Transverse colon (tissue), 4 donors: Measurements from ENCODE around the gene ZNF503. TPM values are rescaled to one million over a fixed set of nuclear protein-coding genes. Genes with fewer than 3 reads are reported as not detected.

Experiments used
- DNase-seq: peaks from one replicate; pipeline ENCODE4 v3.0.0-alpha.2; 2019
- H3K27ac ChIP-seq, 4 donors: fragments of 200-600 bp; sonication (generic); 2 replicates each; pipeline ENCODE4 v1.5.1; 2016 to 2018; ENCODE audit warnings: inconsistent platforms in 4 of 4
- H3K27me3 ChIP-seq: fragments of 200-600 bp; sonication (generic); 2 replicates; pipeline ENCODE4 v1.5.1; 2017; ENCODE audit warnings: inconsistent platforms
- H3K36me3 ChIP-seq, 4 donors: fragments of 200-600 bp; sonication (generic); 2 replicates each; pipeline ENCODE4 v1.5.1; 2017 to 2019; ENCODE audit warnings: inconsistent platforms in 4 of 4
- H3K4me1 ChIP-seq, 4 donors: fragments of 200-600 bp; sonication (generic); 2 replicates each; pipeline ENCODE4 v1.5.1; 2017 to 2020; ENCODE audit warnings: inconsistent platforms in 4 of 4
- H3K4me3 ChIP-seq, 4 donors: fragments of 200-600 bp; sonication (generic); 1 replicate in 1 of 4; 2 replicates in 3 of 4; pipeline versions ENCODE4 v1.5.1 to v1.6.1; 2017 to 2019; ENCODE audit warnings: inconsistent platforms in 4 of 4
- H3K9me3 ChIP-seq, 2 donors: fragments of 200-600 bp; sonication (generic); 2 replicates each; pipeline ENCODE4 v1.5.1; 2017 to 2019; ENCODE audit warnings: inconsistent platforms in 2 of 2
- CTCF ChIP-seq, 5 experiments: fragments of 200-600 bp in 3 of 5; fragments of 450-650 bp in 2 of 5; sonication (generic) in 3 of 5; IDR thresholded peaks; 1 replicate in 2 of 5; 2 replicates in 3 of 5; pipeline ENCODE4 v1.5.1; 2016 to 2017; ENCODE audit warnings: antibody characterized with exemption in 5 of 5, inconsistent platforms in 3 of 5, mild to moderate bottlenecking in 2 of 5, moderate library complexity in 1 of 5
- EP300 ChIP-seq: sonication (generic); formaldehyde crosslinking; IDR thresholded peaks from one replicate; pipeline ENCODE4 v1.6.1; 2017; ENCODE audit warnings: antibody characterized with exemption, low read depth
- POLR2A ChIP-seq: fragments of 450-650 bp; IDR thresholded peaks from one replicate; pipeline ENCODE4 v1.6.1; 2016; ENCODE audit warnings: antibody characterized with exemption, mild to moderate bottlenecking, moderate library complexity
- POLR2AphosphoS5 ChIP-seq, 3 donors: sonication (generic); formaldehyde crosslinking; IDR thresholded peaks; one replicate each; pipeline ENCODE4 v1.6.1; 2016; ENCODE audit warnings: antibody characterized with exemption in 3 of 3
- WGBS, 2 donors: methylation state at CpG; one replicate each; pipeline ENCODE4 v1.1.5; 2018; ENCODE audit warnings: low coverage in 1 of 2; 5-methylcytosine and 5-hydroxymethylcytosine counted together
- in situ Hi-C, 4 donors: fragments of 200-750 bp; cut with MboI; loops; one replicate each; pipeline versions ENCODE4 v1.15.0 to v1.15.1; 2017; ENCODE audit warnings: low sequenced_read_pairs in 3 of 4, low pct_ligation_motif_present in 1 of 4, low pct_unique_long_range_greater_than_20kb in 1 of 4
- intact Hi-C: fragments of 100-400 bp; cut with DNase I; formaldehyde crosslinking; loops from one replicate; pipeline ENCODE4 v1.15.1; 2023; ENCODE audit warnings: low total_unique reads
- total RNA-seq, 4 donors: library from RNA; depleted of rRNA; stranded (reverse); fragments of >200 nt; gene quantifications; one replicate each; pipeline ENCODE4 v1.1.0, GENCODE V29; 2016

ZNF503 gene
- total RNA-seq, 4 donors from 2014 or later: 3.0 to 17.9 (median 7.2) TPM

- TF ChIP-seq POLR2A: peak; percentile 42
- no peak for TF ChIP-seq EP300
- peak in 3 of 5 experiments; percentile 14 to 69 (median 54) for TF ChIP-seq CTCF (IDR thresholded peaks at IDR 0.05)
- TF ChIP-seq POLR2AphosphoS5 (IDR thresholded peaks at IDR 0.05): peak in 2 of 3 donors; percentile 19 to 27
- intact Hi-C loops: loop anchor here (10.0 kb wide), 3 partner anchors 136 to 1596 kb away; no protein-coding TSS in a partner anchor
- Histone ChIP-seq H3K36me3 (no peaks in the 10 kb centered on the region), H3K4me1 (peaks cover 0 to 33% (median 24%) of the 10 kb centered on the region in 4 donors), H3K27ac (peak overlapping the region; percentile 86 to 93 (median 89)), H3K9me3 (no peaks in the 10 kb centered on the region), H3K27me3 (peaks cover 19% of the 10 kb centered on the region), H3K4me3 (peak overlapping the region; percentile 55 to 93 (median 78))
- 2 to 20% methylated on average over 1 to 50 of the region's 76 CpGs for whole genome bisulfite sequencing, 2 donors
- in situ Hi-C loops: loop anchor here (25.0 kb wide), 3 partner anchors 228 to 628 kb away; no protein-coding TSS in a partner anchor
- DNase-seq: peak; percentile 79
Measured at GRCh38 chr10:75408911-75409885, 7.6 kb upstream of the ZNF503 start.

GRCh38 chr10:75408509-75408875, 6.9 kb upstream of the ZNF503 start:
- no peak for TF ChIP-seq CTCF (IDR thresholded peaks at IDR 0.05)
- no peak for TF ChIP-seq POLR2A
- TF ChIP-seq EP300: no peak
- TF ChIP-seq POLR2AphosphoS5 (IDR thresholded peaks at IDR 0.05): no peak
- H3K36me3 ChIP-seq: no peaks in the 10 kb centered on the region
- in situ Hi-C loops (loop anchor here (25.0 kb wide), 3 partner anchors 229 to 629 kb away; no protein-coding TSS in a partner anchor), intact Hi-C loops (loop anchor here (10.0 kb wide), 3 partner anchors 136 to 1596 kb away; no protein-coding TSS in a partner anchor)
- H3K27me3 ChIP-seq: peaks cover 19% of the 10 kb centered on the region
- peaks cover 0 to 40% (median 30%) of the 10 kb centered on the region in 4 donors for H3K4me1 ChIP-seq
- H3K9me3 ChIP-seq: no peaks in the 10 kb centered on the region
- WGBS, 2 donors: 0 to 3% methylated on average over 7 to 27 of the region's 27 CpGs
- no peak for DNase-seq
- peak overlapping the region; percentile 55 to 93 (median 78) for H3K4me3 ChIP-seq
- H3K27ac ChIP-seq: peak overlapping the region; percentile 86 to 93 (median 89)

- DNase-seq: peak; percentile 21
- Histone ChIP-seq H3K4me3 (peak overlapping the region in 3 of 4 donors; percentile 78 to 93 (median 79)), H3K27ac (peak overlapping the region; percentile 86 to 93 (median 89)), H3K27me3 (peaks cover 19% of the 10 kb centered on the region), H3K36me3 (no peaks in the 10 kb centered on the region), H3K4me1 (peaks cover 0 to 43% (median 33%) of the 10 kb centered on the region in 4 donors), H3K9me3 (no peaks in the 10 kb centered on the region)
- TF ChIP-seq POLR2A: no peak
- TF ChIP-seq EP300: no peak
- TF ChIP-seq CTCF (IDR thresholded peaks at IDR 0.05): no peak
- TF ChIP-seq POLR2AphosphoS5 (IDR thresholded peaks at IDR 0.05): no peak
- intact Hi-C loops (loop anchor here (10.0 kb wide), 3 partner anchors 137 to 1597 kb away; no protein-coding TSS in a partner anchor), in situ Hi-C loops (loop anchor here (25.0 kb wide), 3 partner anchors 229 to 629 kb away; no protein-coding TSS in a partner anchor)
- 29 to 42% methylated on average over 7 to 68 of the region's 68 CpGs for WGBS, 2 donors
Measured at GRCh38 chr10:75407713-75408508, 6.3 kb upstream of the ZNF503 start.
